ENCODE measurements around the gene DLEC1. TPM values are rescaled to one million over a fixed set of nuclear protein-coding genes. Genes with fewer than 3 reads are reported as not detected.
A peak's percentile ranks its signal among the peaks of the same experiment; 100 is the strongest.
"Not testable (repeated sequence)": the region's sequence is repeated elsewhere in the genome, so short reads cannot be mapped to it uniquely, and the experiment has no call there.

DLEC1 gene
- total RNA-seq, 1 donor from 2014 or later = 0.54 TPM

GRCh38 chr3:38133209-38133556 lies 94.2 kb downstream of the DLEC1 start:
- no peak overlapping the region for H3K27ac ChIP-seq (ENCODE audit: low read depth, low read length)
- no peak overlapping the region for H2AFZ ChIP-seq (ENCODE audit: low read depth, low read length)
- H3K4me1 ChIP-seq (ENCODE audit: insufficient read depth, low read length) = peaks cover 6% of the 10 kb centered on the region
- H3K9ac ChIP-seq (ENCODE audit: low read length) = no peak overlapping the region
- Mint-ChIP-seq H3K4me1 (ENCODE audit: low read depth, unreplicated experiment) (peaks cover 25% of the 10 kb centered on the region), H3K27me3 (ENCODE audit: low read depth, unreplicated experiment) (no peaks in the 10 kb centered on the region), H3K27ac (ENCODE audit: unreplicated experiment) (no peak overlapping the region), H3K9me3 (ENCODE audit: unreplicated experiment) (no peaks in the 10 kb centered on the region), H3K36me3 (ENCODE audit: low read depth, unreplicated experiment) (peaks cover 13% of the 10 kb centered on the region), H3K4me3 (ENCODE audit: unreplicated experiment) (no peak overlapping the region)
- peaks cover 47% of the 10 kb centered on the region for H4K20me1 ChIP-seq (ENCODE audit: insufficient read depth, low read length)
- H3K27me3 ChIP-seq (ENCODE audit: insufficient read depth, low read length) = no peaks in the 10 kb centered on the region
- H3K4me3 ChIP-seq (ENCODE audit: insufficient read depth, low read depth, low read length) = no peak overlapping the region
- H3K36me3 ChIP-seq (ENCODE audit: insufficient read depth, low read length) = peaks cover 13% of the 10 kb centered on the region
- no peaks in the 10 kb centered on the region for H3K9me3 ChIP-seq (ENCODE audit: insufficient read depth, low read depth, low read length)
- DNase-seq (ENCODE audit: low read depth) (no peak), FAIRE-seq (no peak)
- no peak overlapping the region for H3K4me2 ChIP-seq (ENCODE audit: low read length)
- H3K79me2 ChIP-seq (ENCODE audit: insufficient read depth, low read length) = peaks cover 19% of the 10 kb centered on the region
- TF ChIP-seq CTCF (IDR thresholded peaks at IDR 0.05; ENCODE audit: insufficient read depth, low read depth, low read length) = no peak
- no peak for TF ChIP-seq EZH2 (IDR thresholded peaks at IDR 0.05; ENCODE audit: insufficient read depth, low read length)

- Histone ChIP-seq H3K79me2 (ENCODE audit: insufficient read depth, low read length) (peaks cover 19% of the 10 kb centered on the region), H3K27me3 (ENCODE audit: insufficient read depth, low read length) (no peaks in the 10 kb centered on the region), H2AFZ (ENCODE audit: low read depth, low read length) (no peak overlapping the region), H3K27ac (ENCODE audit: low read depth, low read length) (no peak overlapping the region), H3K9me3 (ENCODE audit: insufficient read depth, low read depth, low read length) (no peaks in the 10 kb centered on the region), H3K4me3 (ENCODE audit: insufficient read depth, low read depth, low read length) (no peak overlapping the region), H4K20me1 (ENCODE audit: insufficient read depth, low read length) (peaks cover 47% of the 10 kb centered on the region), H3K4me1 (ENCODE audit: insufficient read depth, low read length) (peaks cover 7% of the 10 kb centered on the region), H3K4me2 (ENCODE audit: low read length) (no peak overlapping the region), H3K36me3 (ENCODE audit: insufficient read depth, low read length) (peaks cover 13% of the 10 kb centered on the region), H3K9ac (ENCODE audit: low read length) (no peak overlapping the region)
- TF ChIP-seq EZH2 (IDR thresholded peaks at IDR 0.05; ENCODE audit: insufficient read depth, low read length) = no peak
- TF ChIP-seq CTCF (IDR thresholded peaks at IDR 0.05; ENCODE audit: insufficient read depth, low read depth, low read length) = no peak
- no peaks in the 10 kb centered on the region for H3K27me3 Mint-ChIP-seq (ENCODE audit: low read depth, unreplicated experiment)
- DNase-seq (ENCODE audit: low read depth) = no peak
- H3K36me3 Mint-ChIP-seq (ENCODE audit: low read depth, unreplicated experiment) = peaks cover 11% of the 10 kb centered on the region
- no peak overlapping the region for H3K27ac Mint-ChIP-seq (ENCODE audit: unreplicated experiment)
- no peak for FAIRE-seq
- H3K4me3 Mint-ChIP-seq (ENCODE audit: unreplicated experiment) = no peak overlapping the region
- H3K9me3 Mint-ChIP-seq (ENCODE audit: unreplicated experiment) = no peaks in the 10 kb centered on the region
- H3K4me1 Mint-ChIP-seq (ENCODE audit: low read depth, unreplicated experiment) = peaks cover 27% of the 10 kb centered on the region
Observed at GRCh38 chr3:38133557-38134405, 94.8 kb downstream of the DLEC1 start.

GRCh38 chr3:38134517-38135143 lies 95.6 kb downstream of the DLEC1 start:
- H3K36me3 ChIP-seq (ENCODE audit: insufficient read depth, low read length) = peaks cover 11% of the 10 kb centered on the region
- not testable (repeated sequence) for H3K9me3 Mint-ChIP-seq (ENCODE audit: unreplicated experiment); H3K9ac ChIP-seq (ENCODE audit: low read length); DNase-seq (ENCODE audit: low read depth); H3K4me2 ChIP-seq (ENCODE audit: low read length); H3K36me3 Mint-ChIP-seq (ENCODE audit: low read depth, unreplicated experiment); H3K4me3 ChIP-seq (ENCODE audit: insufficient read depth, low read depth, low read length); H3K27me3 Mint-ChIP-seq (ENCODE audit: low read depth, unreplicated experiment); FAIRE-seq; H3K27ac ChIP-seq (ENCODE audit: low read depth, low read length); H2AFZ ChIP-seq (ENCODE audit: low read depth, low read length); H3K9me3 ChIP-seq (ENCODE audit: insufficient read depth, low read depth, low read length); H3K27ac Mint-ChIP-seq (ENCODE audit: unreplicated experiment); H3K27me3 ChIP-seq (ENCODE audit: insufficient read depth, low read length)
- peaks cover 16% of the 10 kb centered on the region for H3K4me1 ChIP-seq (ENCODE audit: insufficient read depth, low read length)
- peaks cover 48% of the 10 kb centered on the region for H4K20me1 ChIP-seq (ENCODE audit: insufficient read depth, low read length)
- Mint-ChIP-seq H3K4me3 (ENCODE audit: unreplicated experiment) (peak overlapping the region; percentile 30), H3K4me1 (ENCODE audit: low read depth, unreplicated experiment) (peaks cover 29% of the 10 kb centered on the region)
- peaks cover 28% of the 10 kb centered on the region for H3K79me2 ChIP-seq (ENCODE audit: insufficient read depth, low read length)

- H3K9me3 Mint-ChIP-seq (ENCODE audit: unreplicated experiment); H3K27ac ChIP-seq (ENCODE audit: low read depth, low read length); DNase-seq (ENCODE audit: low read depth); FAIRE-seq; H3K36me3 ChIP-seq (ENCODE audit: insufficient read depth, low read length); H3K27me3 ChIP-seq (ENCODE audit: insufficient read depth, low read length); H3K9me3 ChIP-seq (ENCODE audit: insufficient read depth, low read depth, low read length); H3K27me3 Mint-ChIP-seq (ENCODE audit: low read depth, unreplicated experiment); H2AFZ ChIP-seq (ENCODE audit: low read depth, low read length); H3K36me3 Mint-ChIP-seq (ENCODE audit: low read depth, unreplicated experiment): not testable (repeated sequence)
- peaks cover 18% of the 10 kb centered on the region for H3K4me1 ChIP-seq (ENCODE audit: insufficient read depth, low read length)
- Mint-ChIP-seq H3K27ac (ENCODE audit: unreplicated experiment) (peak overlapping the region; percentile 75), H3K4me1 (ENCODE audit: low read depth, unreplicated experiment) (peaks cover 35% of the 10 kb centered on the region), H3K4me3 (ENCODE audit: unreplicated experiment) (peak overlapping the region; percentile 93)
- H3K79me2 ChIP-seq (ENCODE audit: insufficient read depth, low read length) = peaks cover 38% of the 10 kb centered on the region
- H3K9ac ChIP-seq (ENCODE audit: low read length) = peak overlapping the region; percentile 85
- H4K20me1 ChIP-seq (ENCODE audit: insufficient read depth, low read length) = peaks cover 45% of the 10 kb centered on the region
- peak overlapping the region; percentile 97 for H3K4me3 ChIP-seq (ENCODE audit: insufficient read depth, low read depth, low read length)
- H3K4me2 ChIP-seq (ENCODE audit: low read length) = peak overlapping the region; percentile 92
Observed at GRCh38 chr3:38135621-38136277, 96.7 kb downstream of the DLEC1 start.
